ENCODE measurements around the gene DLK2. TPM values are rescaled to one million over a fixed set of nuclear protein-coding genes. Genes with fewer than 3 reads are reported as not detected.

Gene DLK2
- total and polyA plus RNA-seq, 2 experiments from 2014 or later = 0.21 to 0.47 TPM

GRCh38 chr6:43464337-43464736 lies 9.0 kb upstream of the DLK2 start:
- TF ChIP-seq EZH2 (IDR thresholded peaks at IDR 0.05; ENCODE audit: low read depth, unreplicated experiment) (no peak), POLR2AphosphoS5 (IDR thresholded peaks at IDR 0.05; ENCODE audit: low read depth) (no peak), NANOG (IDR thresholded peaks at IDR 0.05; ENCODE audit: borderline replicate concordance) (no peak)
- H3K79me2 ChIP-seq (replicated peaks; ENCODE audit: insufficient read depth) = no peaks in the 10 kb centered on the region
- no peak overlapping the region for H3K27ac ChIP-seq (ENCODE audit: low read depth)
- DNase-seq (ENCODE audit: low spot score) (no peak), ATAC-seq (no peak)
- H2AFZ ChIP-seq = no peak overlapping the region
- H4K20me1 ChIP-seq (replicated peaks; ENCODE audit: insufficient read depth) = no peaks in the 10 kb centered on the region; the same call in 1 of the 2 replicates
- no peaks in the 10 kb centered on the region for H3K36me3 ChIP-seq (ENCODE audit: insufficient read depth)
- H3K9me2 ChIP-seq (ENCODE audit: insufficient read depth) = no peaks in the 10 kb centered on the region
- Mint-ChIP-seq H3K36me3 (ENCODE audit: low read depth) (no peaks in the 10 kb centered on the region), H3K27ac (no peak overlapping the region), H3K4me1 (peaks cover 2% of the 10 kb centered on the region), H3K9me3 (no peaks in the 10 kb centered on the region; the same call in 2 of the 3 replicates), H3K4me3 (no peak overlapping the region), H3K27me3 (ENCODE audit: insufficient read depth, low read depth, poor library complexity) (peaks cover 8% of the 10 kb centered on the region)
- H3K4me3 ChIP-seq = no peak overlapping the region
- H3K4me1 ChIP-seq (ENCODE audit: insufficient read depth) = no peaks in the 10 kb centered on the region
- H3K27me3 ChIP-seq (ENCODE audit: insufficient read depth) = no peaks in the 10 kb centered on the region
- H3K4me2 ChIP-seq = no peak overlapping the region
- no peaks in the 10 kb centered on the region for H3F3A ChIP-seq (replicated peaks; ENCODE audit: low read depth)

- ATAC-seq (no peak), DNase-seq (ENCODE audit: low spot score) (no peak)
- no peaks in the 10 kb centered on the region for H3K36me3 ChIP-seq (ENCODE audit: insufficient read depth)
- H3K9me2 ChIP-seq (ENCODE audit: insufficient read depth) = no peaks in the 10 kb centered on the region
- no peaks in the 10 kb centered on the region for H3K4me1 ChIP-seq (ENCODE audit: insufficient read depth)
- H3K27me3 ChIP-seq (ENCODE audit: insufficient read depth) = peaks cover 11% of the 10 kb centered on the region
- no peak overlapping the region for H3K4me2 ChIP-seq
- no peaks in the 10 kb centered on the region for H3K79me2 ChIP-seq (replicated peaks; ENCODE audit: insufficient read depth)
- no peak overlapping the region for H3K4me3 ChIP-seq
- H4K20me1 ChIP-seq (replicated peaks; ENCODE audit: insufficient read depth) = no peaks in the 10 kb centered on the region; the same call in 1 of the 2 replicates
- Mint-ChIP-seq H3K4me3 (no peak overlapping the region), H3K27me3 (ENCODE audit: insufficient read depth, low read depth, poor library complexity) (peaks cover 14% of the 10 kb centered on the region), H3K4me1 (peaks cover 1% of the 10 kb centered on the region; the same call in 1 of the 3 replicates), H3K9me3 (peaks cover under 1% of the 10 kb centered on the region; the same call in 2 of the 3 replicates), H3K27ac (no peak overlapping the region), H3K36me3 (ENCODE audit: low read depth) (no peaks in the 10 kb centered on the region; the same call in 2 of the 3 replicates)
- H3F3A ChIP-seq (replicated peaks; ENCODE audit: low read depth) = no peaks in the 10 kb centered on the region
- H3K27ac ChIP-seq (ENCODE audit: low read depth) = no peak overlapping the region
- no peak overlapping the region for H2AFZ ChIP-seq
- TF ChIP-seq ETS1 (IDR thresholded peaks at IDR 0.05) = no peak
- no peak for TF ChIP-seq CTCF (conservative IDR thresholded peaks at IDR 0.05; ENCODE audit: low read depth in 2 of 2)
- TF ChIP-seq ZNF331 (CRISPR knock-in tag; IDR thresholded peaks at IDR 0.05; ENCODE audit: low read depth) = no peak
- TF ChIP-seq ZNF462 (CRISPR knock-in tag; IDR thresholded peaks at IDR 0.05) = no peak
- no peak for TF ChIP-seq REST (IDR thresholded peaks at IDR 0.05; ENCODE audit: unreplicated experiment)
- TF ChIP-seq JUNB (IDR thresholded peaks at IDR 0.05; ENCODE audit: unreplicated experiment) = no peak
- no peak for TF ChIP-seq POLR2AphosphoS5 (IDR thresholded peaks at IDR 0.05; ENCODE audit: low read depth)
Observed at GRCh38 chr6:43461936-43462335, 6.6 kb upstream of the DLK2 start.

All from GM23338 (cell line).